NCI-H2171 (cell line): ENCODE measurements around the gene TMSB10.
"Not testable (repeated sequence)": the region's sequence is repeated elsewhere in the genome, so short reads cannot be mapped to it uniquely, and the experiment has no call there.

ENCODE experiments used
- DNase-seq: peaks from one replicate; lab custom pipeline; 2025; lab: John Stamatoyannopoulos, UW

The TMSB10 gene

GRCh38 chr2:84940088-84940470, 34.6 kb downstream of the TMSB10 start:
- no peak for DNase-seq

- no peak for DNase-seq
Observed at GRCh38 chr2:84940831-84941412, 35.5 kb downstream of the TMSB10 start.

GRCh38 chr2:84942166-84942565, 36.7 kb downstream of the TMSB10 start:
- DNase-seq: no peak

- no peak for DNase-seq
Observed at GRCh38 chr2:84942964-84943421, 37.5 kb downstream of the TMSB10 start.

- DNase-seq: no peak
Observed at GRCh38 chr2:84944295-84944909, 38.9 kb downstream of the TMSB10 start.

GRCh38 chr2:84945838-84946203, 40.4 kb downstream of the TMSB10 start:
- DNase-seq: not testable (repeated sequence)

- DNase-seq: no peak
Observed at GRCh38 chr2:84946204-84947009, 41.0 kb downstream of the TMSB10 start.

GRCh38 chr2:84947010-84947593, 41.6 kb downstream of the TMSB10 start:
- no peak for DNase-seq

- DNase-seq: no peak
Observed at GRCh38 chr2:84953535-84953934, 48.1 kb downstream of the TMSB10 start.

GRCh38 chr2:84954329-84954728, 48.9 kb downstream of the TMSB10 start:
- no peak for DNase-seq
